H1 (cell line): ENCODE results near the gene IKZF1. TPM values are rescaled to one million over a fixed set of nuclear protein-coding genes. Genes with fewer than 3 reads are reported as not detected.

Experiments
- CTCF ChIA-PET: fragments of 300-600 bp; sonication (Branson Sonifier 250); formaldehyde crosslinking; loops from one replicate; lab custom pipeline; 2021; ENCODE audit not compliant: partially characterized antibody; lab: Charles Lee
- POLR2A ChIA-PET: fragments of 300-600 bp; sonication (Branson Sonifier 250); formaldehyde crosslinking; loops from one replicate; lab custom pipeline; 2021; ENCODE audit warnings: inconsistent platforms; ENCODE audit not compliant: partially characterized antibody; lab: Charles Lee
- DNase-seq, 2 experiments: peaks; one replicate each; pipeline versions ENCODE4 v3.0.0 to v3.0.0-alpha.2; 2010 to 2022; ENCODE audit warnings: low spot score in 2 of 2, low read depth in 1 of 2, mixed read lengths in 1 of 2
- FAIRE-seq: peaks from 2 replicates; lab custom pipeline; 2011; peaks lifted over from hg19 to GRCh38; lab: Jason Lieb, UNC
- H2AFZ ChIP-seq: 2 replicates; pipeline ENCODE4 v1.8.1; 2012; ENCODE audit warnings: low read length, inconsistent platforms
- H2AK5ac ChIP-seq: 2 replicates; pipeline ENCODE4 v1.6.1; 2013; ENCODE audit warnings: low read depth, low read length
- H2BK120ac ChIP-seq: replicated peaks from 2 replicates; pipeline ENCODE3; 2013; ENCODE audit warnings: low read depth, low read length, inconsistent platforms
- H2BK12ac ChIP-seq: 2 replicates; pipeline ENCODE4 v1.6.1; 2013; ENCODE audit warnings: low read depth, low read length
- H2BK15ac ChIP-seq: 2 replicates; pipeline ENCODE4 v1.6.1; 2013; ENCODE audit warnings: low read length
- H2BK20ac ChIP-seq: 2 replicates; pipeline ENCODE4 v1.6.1; 2013; ENCODE audit warnings: low read length
- H2BK5ac ChIP-seq: 2 replicates; pipeline ENCODE4 v1.6.1; 2013; ENCODE audit warnings: low read depth, low read length
- H3K14ac ChIP-seq: 2 replicates; pipeline ENCODE4 v1.6.1; 2013; ENCODE audit warnings: inconsistent platforms; ENCODE audit not compliant: insufficient read length
- H3K18ac ChIP-seq: 2 replicates; pipeline ENCODE4 v1.6.1; 2013; ENCODE audit warnings: low read length; ENCODE audit errors: extremely low read depth
- H3K23ac ChIP-seq: 2 replicates; pipeline ENCODE4 v1.6.1; 2013; ENCODE audit warnings: inconsistent platforms; ENCODE audit not compliant: insufficient read length
- H3K23me2 ChIP-seq: 2 replicates; pipeline ENCODE4 v1.6.1; 2013; ENCODE audit warnings: low read depth, low read length
- H3K27ac ChIP-seq: 2 replicates; pipeline ENCODE4 v1.6.1; 2011; ENCODE audit warnings: low read depth, low read length, inconsistent platforms
- H3K27me3 ChIP-seq, 4 experiments: replicated peaks in 1 of 4; 1 replicate in 1 of 4; 2 replicates in 3 of 4; pipeline versions ENCODE4 v1.6.1 to v1.8.1; 2011 to 2013; ENCODE audit warnings: low read length in 3 of 4, mild to moderate bottlenecking in 3 of 4, inconsistent platforms in 2 of 4, mixed read lengths in 2 of 4, moderate library complexity in 1 of 4; ENCODE audit not compliant: control insufficient read depth in 3 of 4, insufficient read depth in 3 of 4; ENCODE audit errors: extremely low read depth in 1 of 4
- H3K36me3 ChIP-seq, 4 experiments: 2 replicates each; pipeline versions ENCODE4 v1.6.1 to v1.8.1; 2011 to 2013; ENCODE audit warnings: mild to moderate bottlenecking in 4 of 4, low read length in 3 of 4, moderate library complexity in 2 of 4, control low read depth in 1 of 4, inconsistent platforms in 1 of 4; ENCODE audit not compliant: insufficient read depth in 4 of 4, control insufficient read depth in 2 of 4
- H3K4ac ChIP-seq: replicated peaks from 2 replicates; pipeline ENCODE3; 2013; ENCODE audit warnings: low read length, low read depth, mixed read lengths, inconsistent platforms; ENCODE audit not compliant: insufficient read length
- H3K4me1 ChIP-seq, 4 experiments: replicated peaks in 1 of 4; 1 replicate in 1 of 4; 2 replicates in 3 of 4; pipeline versions ENCODE4 v1.6.1 to v1.8.1; 2011 to 2013; ENCODE audit warnings: low read length in 3 of 4, inconsistent platforms in 2 of 4, mixed read lengths in 1 of 4; ENCODE audit not compliant: insufficient read depth in 4 of 4, control insufficient read depth in 3 of 4
- H3K4me2 ChIP-seq, 2 experiments: 2 replicates each; pipeline versions ENCODE4 v1.6.1 to v1.8.1; 2011 to 2013; ENCODE audit warnings: low read depth in 2 of 2, low read length in 2 of 2, control low read depth in 1 of 2, inconsistent platforms in 1 of 2, mild to moderate bottlenecking in 1 of 2; ENCODE audit not compliant: insufficient read depth in 1 of 2
- H3K4me3 ChIP-seq, 4 experiments: fragments of 200-600, 300-600 bp in 1 of 4; sonication (generic), shearing (Covaris generic), sonication (Bioruptor Twin) in 1 of 4; 2 replicates each; pipeline versions ENCODE4 v1.5.1 to v1.8.1; 2011 to 2016; ENCODE audit warnings: low read length in 4 of 4, low read depth in 3 of 4, control low read depth in 2 of 4, inconsistent platforms in 2 of 4, mild to moderate bottlenecking in 2 of 4, mixed read lengths in 1 of 4, moderate library complexity in 1 of 4; ENCODE audit not compliant: insufficient read depth in 2 of 4; ENCODE audit errors: extremely low read depth in 1 of 4
- H3K56ac ChIP-seq: replicated peaks from 2 replicates; pipeline ENCODE3; 2013; ENCODE audit warnings: low read depth, mild to moderate bottlenecking, mixed read lengths, low read length, inconsistent platforms; ENCODE audit not compliant: insufficient read length
- H3K79me1 ChIP-seq: 2 replicates; pipeline ENCODE4 v1.6.1; 2013; ENCODE audit warnings: low read depth, low read length, control low read depth
- H3K79me2 ChIP-seq, 2 experiments: 2 replicates each; pipeline versions ENCODE4 v1.6.1 to v1.8.1; 2012 to 2013; ENCODE audit warnings: low read length in 2 of 2, mild to moderate bottlenecking in 2 of 2, inconsistent platforms in 1 of 2; ENCODE audit not compliant: insufficient read depth in 2 of 2, control insufficient read depth in 1 of 2
- H3K9ac ChIP-seq, 4 experiments: replicated peaks in 1 of 4; 1 replicate in 1 of 4; 2 replicates in 3 of 4; pipeline versions ENCODE4 v1.6.1 to v1.8.1; 2011 to 2013; ENCODE audit warnings: low read depth in 3 of 4, low read length in 3 of 4, control low read depth in 2 of 4, mild to moderate bottlenecking in 2 of 4, moderate library complexity in 2 of 4, inconsistent platforms in 1 of 4; ENCODE audit errors: extremely low read depth in 1 of 4
- H3K9me3 ChIP-seq, 2 experiments: 2 replicates each; pipeline versions ENCODE4 v1.6.1 to v1.8.1; 2012 to 2013; ENCODE audit warnings: mild to moderate bottlenecking in 2 of 2, moderate library complexity in 2 of 2, control low read depth in 1 of 2, inconsistent platforms in 1 of 2, low read depth in 1 of 2, low read length in 1 of 2, mixed read lengths in 1 of 2; ENCODE audit not compliant: insufficient read depth in 2 of 2
- H4K20me1 ChIP-seq, 2 experiments: replicated peaks in 1 of 2; 2 replicates each; pipeline versions ENCODE3 to v1.8.1; 2011 to 2013; ENCODE audit warnings: inconsistent platforms in 2 of 2, low read length in 2 of 2, mild to moderate bottlenecking in 1 of 2; ENCODE audit not compliant: insufficient read depth in 2 of 2, control insufficient read depth in 1 of 2
- H4K5ac ChIP-seq: 2 replicates; pipeline ENCODE4 v1.6.1; 2013; ENCODE audit warnings: low read length, low read depth, mixed read lengths, inconsistent platforms; ENCODE audit not compliant: insufficient read length
- H4K8ac ChIP-seq: 2 replicates; pipeline ENCODE4 v1.8.0; 2013; ENCODE audit warnings: mild to moderate bottlenecking, moderate library complexity, low read length, inconsistent platforms; ENCODE audit not compliant: insufficient read depth; ENCODE audit errors: extremely low read depth
- H4K91ac ChIP-seq: replicated peaks from 2 replicates; pipeline ENCODE3; 2013; ENCODE audit warnings: low read length, mixed read lengths, inconsistent platforms; ENCODE audit not compliant: insufficient read length
- ASH2L ChIP-seq: fragments of 200-600, 300-600 bp; sonication (generic); IDR thresholded peaks from one replicate; pipeline ENCODE4 v1.7.1; 2017; ENCODE audit warnings: low read length
- CBX8 ChIP-seq: fragments of 300-800, 300-1000 bp; sonication (generic); IDR thresholded peaks from 2 replicates; pipeline ENCODE4 v1.7.1; 2016; ENCODE audit warnings: low read depth, low read length, borderline replicate concordance
- CTBP2 ChIP-seq: IDR thresholded peaks from 2 replicates; pipeline ENCODE4 v1.7.0; 2011; ENCODE audit warnings: borderline replicate concordance, mild to moderate bottlenecking, moderate library complexity, mixed read lengths, low read length; ENCODE audit not compliant: insufficient read depth, insufficient read length
- EGR1 ChIP-seq: IDR thresholded peaks from 2 replicates; pipeline ENCODE4 v1.6.1; 2011; ENCODE audit warnings: low read depth, low read length, borderline replicate concordance
- SRF ChIP-seq: IDR thresholded peaks from 2 replicates; pipeline ENCODE4 v1.6.1; 2011; ENCODE audit warnings: mild to moderate bottlenecking, low read depth, low read length, moderate library complexity
- SUZ12 ChIP-seq: fragments of 200-600 bp; sonication (generic); IDR thresholded peaks from 2 replicates; pipeline ENCODE4 v1.6.1; 2012; ENCODE audit warnings: mild to moderate bottlenecking, inconsistent platforms, low read length, moderate library complexity, mixed read lengths
- ZNF274 ChIP-seq: IDR thresholded peaks from 2 replicates; pipeline ENCODE4 v1.7.0; 2012; ENCODE audit warnings: low read length, borderline replicate concordance; ENCODE audit errors: extremely low read depth
- WGBS, 2 experiments: shearing (Covaris generic) in 1 of 2; methylation state at CpG; one replicate each; pipeline versions ENCODE4 v1.1.6 to v1.1.7; 2013 to 2015; ENCODE audit warnings: low lambda C conversion rate in 2 of 2, mixed read lengths in 2 of 2, inconsistent platforms in 1 of 2, low coverage in 1 of 2, missing lambda C conversion rate in 1 of 2; ENCODE audit not compliant: insufficient replicate concordance in 2 of 2, insufficient coverage in 1 of 2, insufficient read length in 1 of 2; ENCODE audit errors: extremely low coverage in 1 of 2, missing lambda C conversion rate in 1 of 2; 5-methylcytosine and 5-hydroxymethylcytosine counted together
- polyA plus RNA-seq, 7 experiments: library from polyadenylated mRNA; depleted of rRNA in 3 of 7; stranded (reverse) in 5 of 7; unstranded in 2 of 7; fragments of >200 nt in 5 of 7; fragments of 200-250 nt in 2 of 7; gene quantifications; 1 replicate in 5 of 7; 2 replicates in 1 of 7; 4 replicates in 1 of 7; pipeline versions ENCODE4 v1.2.1 to v1.2.3, GENCODE V29; 2011 to 2013; ENCODE audit warnings: missing spikeins in 2 of 7, mixed read lengths in 2 of 7
- total RNA-seq: library from RNA; stranded (reverse); fragmentation: NEBNext Ultra II Directional; extraction: Animal tissue kit (Norgen Biotek cat#: 25700); gene quantifications from 2 replicates; pipeline ENCODE4 v1.2.1, GENCODE V29; 2021
- TF ChIP-seq, protein P1 (sequence below): IDR thresholded peaks from 2 replicates; pipeline ENCODE4 v1.6.1; 2012; ENCODE audit warnings: low read length, inconsistent platforms
- TF ChIP-seq, protein P2 (sequence below): IDR thresholded peaks from 2 replicates; pipeline ENCODE4 v1.6.1; 2012; ENCODE audit warnings: inconsistent platforms

Gene IKZF1
- total and polyA plus RNA-seq, 2 of the 8 experiments (the other 6 are each of a cell fraction or from before 2014, with no cell fraction given), result 0.74 to 1.5 TPM

DNA sequence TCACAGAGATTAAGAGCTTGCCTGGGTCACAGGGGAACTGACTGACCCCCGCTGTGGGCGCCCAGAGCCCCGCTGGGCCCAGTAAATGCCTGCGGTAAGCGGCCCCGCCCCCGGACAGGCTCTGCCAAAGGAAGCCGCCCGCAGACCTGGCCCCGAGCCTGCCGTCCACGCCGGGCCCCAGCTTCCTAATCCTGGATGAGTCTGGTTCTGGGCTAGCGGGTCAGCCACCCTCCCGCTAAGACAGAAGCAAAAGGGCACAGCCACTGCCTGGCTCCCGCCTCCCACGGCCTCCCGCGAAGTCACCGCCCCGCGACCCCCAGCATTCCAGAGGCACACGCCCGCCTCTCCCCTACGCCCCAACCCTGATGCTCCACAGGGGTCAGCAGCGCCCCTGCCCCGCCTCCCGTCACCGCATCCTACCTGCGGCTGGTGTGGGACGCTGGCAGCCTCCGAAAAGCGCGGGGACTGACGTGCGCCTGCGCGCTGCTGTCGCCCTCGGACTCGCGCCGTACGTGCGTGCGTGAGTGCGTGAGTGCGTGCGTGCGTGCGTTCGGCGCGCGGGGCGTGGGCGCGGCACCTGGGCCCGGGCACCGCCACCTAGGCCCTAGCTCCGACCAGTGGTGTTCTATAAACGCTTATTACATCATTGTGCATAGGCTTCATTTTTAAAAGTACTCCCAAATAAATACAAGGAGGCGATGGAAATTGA, 145.5 kb downstream of the IKZF1 start, which contains the start of gene FIGNL1:
FIGNL1 (minus strand) TSS at position 470 of the 709 bp plus-strand sequence. CDS start 3,063 bp downstream, outside the sequence.
- no peak within 1 kb of the TSS for H2AK5ac ChIP-seq
- POLR2A ChIA-PET, result interaction anchor here (1.2 kb wide), 1 partner anchor 14 kb away, joined by 3 read pairs; no protein-coding TSS in a partner anchor
- no peak for FAIRE-seq
- peak within 1 kb of the TSS; percentile 73; the same call in 1 of the 2 replicates for H3K18ac ChIP-seq
- peak within 1 kb of the TSS; percentile 89 for H2AFZ ChIP-seq
- no peak within 1 kb of the TSS for H2BK120ac ChIP-seq
- H4K5ac ChIP-seq, result peak within 1 kb of the TSS; percentile 34
- peaks cover 0 to 5% (median 5%) of the 10 kb centered on the region in 4 experiments; a peak in 4 of 7 replicates for H3K27me3 ChIP-seq
- no peak within 1 kb of the TSS for H3K23ac ChIP-seq
- H4K91ac ChIP-seq, result peak within 1 kb of the TSS; percentile 69
- peak; percentile 31 to 78 for DNase-seq
- H3K14ac ChIP-seq, result no peak within 1 kb of the TSS
- no peaks in the 10 kb centered on the region for H4K20me1 ChIP-seq
- H2BK15ac ChIP-seq, result no peak within 1 kb of the TSS; the same call in 1 of the 2 replicates
- H3K4ac ChIP-seq, result peak within 1 kb of the TSS; percentile 72
- H2BK5ac ChIP-seq, result peak within 1 kb of the TSS; percentile 73; the same call in 1 of the 2 replicates
- H2BK12ac ChIP-seq, result peak within 1 kb of the TSS; percentile 39; the same call in 1 of the 2 replicates
- no peaks in the 10 kb centered on the region for H3K9me3 ChIP-seq
- H3K4me3 ChIP-seq, result peak within 1 kb of the TSS; percentile 46 to 63 (median 54)
- H3K23me2 ChIP-seq, result no peaks in the 10 kb centered on the region; the same call in 1 of the 2 replicates
- H3K79me1 ChIP-seq, result no peaks in the 10 kb centered on the region
- H3K27ac ChIP-seq, result no peak within 1 kb of the TSS
- no peaks in the 10 kb centered on the region for H3K79me2 ChIP-seq
- no peak within 1 kb of the TSS for H3K56ac ChIP-seq
- CTCF ChIA-PET, result interaction anchor here (1.0 to 1.4 kb wide), 4 partner anchors 11 to 32 kb away, joined by 3 to 6 read pairs (median 4); no protein-coding TSS in a partner anchor
- peaks cover 2 to 5% (median 3%) of the 10 kb centered on the region in 4 experiments; a peak in 6 of 7 replicates for H3K4me1 ChIP-seq
- peak within 1 kb of the TSS in 3 of 4 experiments; percentile 38 to 51 (median 45); a peak in 5 of 7 replicates for H3K9ac ChIP-seq
- H4K8ac ChIP-seq, result peak within 1 kb of the TSS; percentile 62; the same call in 1 of the 2 replicates
- peak within 1 kb of the TSS; percentile 72 to 87 for H3K4me2 ChIP-seq
- H2BK20ac ChIP-seq, result no peak within 1 kb of the TSS
- H3K36me3 ChIP-seq, result peaks cover 0 to 9% (median 5%) of the 10 kb centered on the region in 4 experiments; a peak in 3 of 8 replicates
- WGBS, 2 experiments, result 3% methylated on average over 50 of the region's 63 CpGs; no CpG with 5 or more reads in 1 of the 2 experiments
- TF ChIP-seq CBX8 (no peak), ZNF274 (no peak), EGR1 (0 out of 2 replicates have a peak, but pooled peaks have one; percentile 25), SUZ12 (peak; percentile 18; the same call in 1 of the 2 replicates), CTBP2 (peak; percentile 43), SRF (no peak), ASH2L (peak; percentile 85)
- TF ChIP-seq, protein P1, sequence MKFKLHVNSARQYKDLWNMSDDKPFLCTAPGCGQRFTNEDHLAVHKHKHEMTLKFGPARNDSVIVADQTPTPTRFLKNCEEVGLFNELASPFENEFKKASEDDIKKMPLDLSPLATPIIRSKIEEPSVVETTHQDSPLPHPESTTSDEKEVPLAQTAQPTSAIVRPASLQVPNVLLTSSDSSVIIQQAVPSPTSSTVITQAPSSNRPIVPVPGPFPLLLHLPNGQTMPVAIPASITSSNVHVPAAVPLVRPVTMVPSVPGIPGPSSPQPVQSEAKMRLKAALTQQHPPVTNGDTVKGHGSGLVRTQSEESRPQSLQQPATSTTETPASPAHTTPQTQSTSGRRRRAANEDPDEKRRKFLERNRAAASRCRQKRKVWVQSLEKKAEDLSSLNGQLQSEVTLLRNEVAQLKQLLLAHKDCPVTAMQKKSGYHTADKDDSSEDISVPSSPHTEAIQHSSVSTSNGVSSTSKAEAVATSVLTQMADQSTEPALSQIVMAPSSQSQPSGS, result no peak
- TF ChIP-seq, protein P2, sequence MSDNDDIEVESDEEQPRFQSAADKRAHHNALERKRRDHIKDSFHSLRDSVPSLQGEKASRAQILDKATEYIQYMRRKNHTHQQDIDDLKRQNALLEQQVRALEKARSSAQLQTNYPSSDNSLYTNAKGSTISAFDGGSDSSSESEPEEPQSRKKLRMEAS, result peak; percentile 83
